K562 (cell line): ENCODE results near the gene CGREF1. TPM values are rescaled to one million over a fixed set of nuclear protein-coding genes. Genes with fewer than 3 reads are reported as not detected.
A peak's percentile ranks its signal among the peaks of the same experiment; 100 is the strongest.

Experiments used
- ATAC-seq: fragments of 200-7000 bp; cut with Tn5 transposase; 3 replicates; pipeline ENCODE4 v1.9.1; 2020; ENCODE audit warnings: moderate library complexity
- BruUV-seq: library from RNA; stranded (reverse); fragments of 400-500 nt; replicated peaks from 2 replicates; lab custom pipeline; 2021; lab: Mats Ljungman, UMichigan
- CTCF ChIA-PET: fragments of 300-600 bp; formaldehyde crosslinking; extraction: SDS; loops from one replicate; lab custom pipeline; 2021; ENCODE audit warnings: low intra/inter-chr PET ratio; lab: Yijun Ruan, JAX
- POLR2A ChIA-PET: fragments of 300-600, 350-650 bp; sonication (Branson Sonifier 250); formaldehyde crosslinking; extraction: SDS; loops from one replicate; lab custom pipeline; 2021; ENCODE audit warnings: antibody characterized with exemption, inconsistent platforms; lab: Yijun Ruan, JAX
- DNase-seq, 4 experiments: peaks; one replicate each; pipeline versions ENCODE4 v3.0.0 to v3.0.0-alpha.2; 2011 to 2018; ENCODE audit warnings: low spot score in 3 of 4, mixed read lengths in 3 of 4; ENCODE audit errors: extremely low read depth in 1 of 4
- FAIRE-seq: peaks from 2 replicates; lab custom pipeline; 2011; peaks lifted over from hg19 to GRCh38; lab: Jason Lieb, UNC
- H2AFZ ChIP-seq: 2 replicates; pipeline ENCODE4 v1.6.0; 2011; ENCODE audit warnings: low read depth, low read length, control low read depth, inconsistent platforms
- H3K27ac ChIP-seq: fragments of 200-600 bp; 3 replicates; pipeline ENCODE4 v1.8.0; 2011; ENCODE audit warnings: low read depth, mild to moderate bottlenecking, control low read depth, inconsistent platforms, low read length, moderate library complexity, mixed read lengths; ENCODE audit errors: extremely low read depth
- H3K27me3 ChIP-seq, 2 experiments: fragments of 300-600 bp in 1 of 2; 2 replicates in 1 of 2; 3 replicates in 1 of 2; pipeline versions ENCODE4 v1.6.0 to v1.8.0; 2011; ENCODE audit warnings: inconsistent platforms in 2 of 2, low read length in 2 of 2, mild to moderate bottlenecking in 1 of 2, mixed read lengths in 1 of 2, moderate library complexity in 1 of 2; ENCODE audit not compliant: control insufficient read depth in 2 of 2, insufficient read depth in 2 of 2
- H3K36me3 ChIP-seq: fragments of 300-600 bp; 3 replicates; pipeline ENCODE4 v1.8.0; 2011; ENCODE audit warnings: mild to moderate bottlenecking, low read length, inconsistent platforms; ENCODE audit not compliant: control insufficient read depth, insufficient read depth
- H3K4me1 ChIP-seq, 2 experiments: fragments of 200-600 bp in 1 of 2; replicated peaks in 1 of 2; 2 replicates in 1 of 2; 3 replicates in 1 of 2; pipeline versions ENCODE4 v1.5.1 to v1.8.0; 2011; ENCODE audit warnings: inconsistent platforms in 2 of 2, low read length in 2 of 2, mild to moderate bottlenecking in 1 of 2, mixed read lengths in 1 of 2, moderate library complexity in 1 of 2; ENCODE audit not compliant: control insufficient read depth in 2 of 2, insufficient read depth in 2 of 2
- H3K4me2 ChIP-seq: 2 replicates; pipeline ENCODE4 v1.6.1; 2011; ENCODE audit warnings: low read length, control low read depth, inconsistent platforms, mixed read lengths; ENCODE audit not compliant: insufficient read depth
- H3K4me3 ChIP-seq: fragments of 200-600 bp; sonication (generic), shearing (Covaris generic); 2 replicates; pipeline ENCODE4 v1.5.1; 2016; ENCODE audit warnings: control low read depth, inconsistent platforms
- H3K79me2 ChIP-seq: fragments of 200-600 bp; 3 replicates; pipeline ENCODE4 v1.8.0; 2011; ENCODE audit warnings: low read length, inconsistent platforms; ENCODE audit not compliant: control insufficient read depth, insufficient read depth
- H3K9ac ChIP-seq, 2 experiments: 2 replicates each; pipeline versions ENCODE4 v1.6.0 to v1.6.1; 2011; ENCODE audit warnings: low read depth in 2 of 2, low read length in 2 of 2, control low read depth in 1 of 2, inconsistent platforms in 1 of 2, mild to moderate bottlenecking in 1 of 2, mixed read lengths in 1 of 2; ENCODE audit not compliant: insufficient read depth in 1 of 2
- H3K9me1 ChIP-seq: one replicate; pipeline ENCODE4 v1.6.0; 2011; ENCODE audit warnings: inconsistent platforms, mild to moderate bottlenecking, low read length, moderate library complexity; ENCODE audit not compliant: control insufficient read depth, insufficient read depth
- H3K9me3 ChIP-seq: replicated peaks from 2 replicates; pipeline ENCODE4 v1.5.1; 2011; ENCODE audit warnings: low read depth, low read length, inconsistent platforms; ENCODE audit not compliant: control insufficient read depth, insufficient read depth
- H4K20me1 ChIP-seq: replicated peaks from 2 replicates; pipeline ENCODE4 v1.6.1; 2011; ENCODE audit warnings: low read length, inconsistent platforms, mixed read lengths; ENCODE audit not compliant: control insufficient read depth, insufficient read depth
- KDM5B ChIP-seq: fragments of 200-600 bp; sonication (generic); IDR thresholded peaks from 2 replicates; pipeline ENCODE4 v1.6.1; 2012; ENCODE audit warnings: low read depth, mild to moderate bottlenecking, moderate library complexity, low read length, control low read depth, inconsistent platforms; ENCODE audit not compliant: insufficient replicate concordance
- KLF1 ChIP-seq: fragments of 450-650 bp; IDR thresholded peaks from 2 replicates; pipeline ENCODE4 v1.6.1; 2016; ENCODE audit warnings: missing genetic modification characterization, missing compliant biosample characterization
- MAZ ChIP-seq, 2 experiments: fragments of 450-650 bp in 1 of 2; sonication (generic) in 1 of 2; formaldehyde crosslinking; IDR thresholded peaks in 1 of 2; conservative IDR thresholded peaks in 1 of 2; 2 replicates each; pipeline versions ENCODE4 v1.4.0 to v1.5.0; 2020; ENCODE audit warnings: mild to moderate bottlenecking in 1 of 2, missing genetic modification reagents in 1 of 2
- PHB2 ChIP-seq: fragments of 450-650 bp; IDR thresholded peaks from 2 replicates; pipeline ENCODE4 v1.6.1; 2017; ENCODE audit warnings: low read depth
- PHF20 ChIP-seq: fragments of 450-650 bp; IDR thresholded peaks from 2 replicates; pipeline ENCODE4 v1.6.1; 2018; ENCODE audit not compliant: partially characterized antibody
- PHTF2 ChIP-seq: fragments of 250-450 bp; sonication (Bioruptor Pico); IDR thresholded peaks from 2 replicates; pipeline ENCODE4 v1.5.0; 2021; ENCODE audit warnings: mild to moderate bottlenecking
- PPARD ChIP-seq: fragments of 250-450 bp; sonication (Bioruptor Pico); IDR thresholded peaks from 2 replicates; pipeline ENCODE4 v1.8.0; 2022; ENCODE audit warnings: inconsistent platforms, mild to moderate bottlenecking, moderate library complexity
- RREB1 ChIP-seq: fragments of 250-450 bp; sonication (Bioruptor Pico); IDR thresholded peaks from 2 replicates; pipeline ENCODE4 v1.4.0; 2020
- SOX6 ChIP-seq: fragments of 450-650 bp; IDR thresholded peaks from 2 replicates; pipeline ENCODE4 v1.6.1; 2014; ENCODE audit warnings: mild to moderate bottlenecking
- SREBF2 ChIP-seq: sonication (generic); formaldehyde crosslinking; IDR thresholded peaks from 2 replicates; pipeline ENCODE4 v1.4.0; 2020; ENCODE audit warnings: mild to moderate bottlenecking, missing genetic modification reagents
- TAL1 ChIP-seq: fragments of 450-650 bp; IDR thresholded peaks from 2 replicates; pipeline ENCODE4 v1.6.1; 2016; ENCODE audit warnings: mild to moderate bottlenecking
- ZNF24 ChIP-seq: fragments of 450-650 bp; IDR thresholded peaks from 2 replicates; pipeline ENCODE4 v1.6.1; 2016
- ZNF282 ChIP-seq: sonication (generic); formaldehyde crosslinking; IDR thresholded peaks from 2 replicates; pipeline ENCODE4 v1.8.1; 2023; ENCODE audit warnings: missing genetic modification reagents
- WGBS: fragments of 100-300 bp; shearing (Covaris generic); methylation state at CpG from one replicate; pipeline ENCODE4 v1.1.6; 2016; ENCODE audit warnings: low coverage, mixed read lengths; ENCODE audit not compliant: insufficient coverage; ENCODE audit errors: missing lambda C conversion rate; 5-methylcytosine and 5-hydroxymethylcytosine counted together
- in situ Hi-C: fragments of 300-500 bp; cut with MboI; formaldehyde crosslinking; loops from 4 replicates; pipeline ENCODE4 v1.15.0; 2018; ENCODE audit warnings: inconsistent platforms, mixed read lengths
- intact Hi-C: fragments of 100-400 bp; cut with micrococcal nuclease; formaldehyde crosslinking; loops from 2 replicates; pipeline ENCODE4 v1.14.2; 2022
- polyA plus RNA-seq, 8 experiments: library from polyadenylated mRNA; depleted of rRNA in 4 of 8; stranded (reverse) in 5 of 8; unstranded in 3 of 8; fragments of >200 nt; fragmentation: Nextera tagmentation in 2 of 8; fragmentation: Illumina TruSeq in 1 of 8; extraction: Ambion mirVana in 2 of 8; extraction: Trizol in 1 of 8; gene quantifications; 2 replicates each; pipeline versions ENCODE4 v1.2.1 to v1.2.3, GENCODE V29; 2011 to 2014; ENCODE audit warnings: inconsistent platforms in 1 of 8, missing spikeins in 1 of 8
- total RNA-seq, 7 experiments: library from RNA; depleted of rRNA in 6 of 7; stranded (reverse); fragments of >200 nt in 6 of 7; fragmentation: Illumina TruSeq in 2 of 7; extraction: Trizol in 2 of 7; gene quantifications; 2 replicates each; pipeline versions ENCODE4 v1.2.1 to v1.2.3, GENCODE V29; 2011 to 2021; ENCODE audit warnings: low replicate concordance in 1 of 7
- TF ChIP-seq, protein P1 (sequence below): fragments of 450-650 bp; IDR thresholded peaks from 2 replicates; pipeline ENCODE4 v1.6.1; 2018; ENCODE audit not compliant: partially characterized antibody

CGREF1 gene
- total and polyA plus RNA-seq, 9 of the 15 experiments (the other 6 are each of a cell fraction or from before 2014, with no cell fraction given), result 0.07 to 0.50 (median 0.37) TPM

DNA sequence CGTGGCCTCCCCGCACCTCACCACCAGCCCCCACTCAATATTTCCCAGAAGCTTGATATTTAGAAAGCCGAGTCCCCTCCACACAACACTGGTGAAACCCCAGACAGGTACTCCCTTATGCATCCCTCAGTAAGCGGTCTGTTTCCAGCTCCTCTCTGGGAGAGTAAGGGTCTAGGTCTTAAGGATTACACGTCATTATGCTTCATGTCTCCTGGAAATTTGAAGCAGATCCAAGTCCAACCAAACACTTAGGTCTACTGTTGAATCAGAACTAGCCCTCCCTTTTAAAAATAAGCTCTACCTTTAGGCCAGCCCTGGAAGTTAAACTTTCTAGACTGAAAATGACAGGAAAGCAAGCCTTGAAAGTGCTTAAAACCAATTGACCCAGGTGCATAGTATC is 46.0 kb downstream of the CGREF1 start:
- Histone ChIP-seq H2AFZ (peak overlapping the region; percentile 80), H3K4me1 (peaks cover 42 to 57% of the 10 kb centered on the region in 2 experiments), H3K9ac (peak overlapping the region in 1 of 2 experiments; percentile 90; a peak in 2 of 4 replicates), H3K79me2 (peaks cover 29% of the 10 kb centered on the region), H3K27ac (peak overlapping the region; percentile 29; the same call in 1 of the 3 replicates), H3K9me1 (no peaks in the 10 kb centered on the region), H3K4me3 (no peak overlapping the region), H3K36me3 (peaks cover 28% of the 10 kb centered on the region; the same call in 2 of the 3 replicates), H3K9me3 (no peaks in the 10 kb centered on the region), H3K27me3 (no peaks in the 10 kb centered on the region), H3K4me2 (no peak overlapping the region), H4K20me1 (no peaks in the 10 kb centered on the region)
- in situ Hi-C loops (no loop called here), intact Hi-C loops (no loop called here)
- ChIA-PET POLR2A (interaction anchor here (0.6 to 2.9 kb wide), 14 partner anchors 8 to 369 kb away, joined by 3 to 32 read pairs (median 5); partner anchors contain the start of gene AGBL5), CTCF (no interaction called here)
- no TSS peak for BruUV-seq
- FAIRE-seq, result no peak
- no peak for DNase-seq
- TF ChIP-seq KDM5B, result no peak
- TF ChIP-seq PPARD (CRISPR knock-in tag), result no peak
- no peak for TF ChIP-seq ZNF282 (CRISPR knock-in tag)
- no peak for TF ChIP-seq TAL1
- no peak for TF ChIP-seq SREBF2 (CRISPR knock-in tag)
- no peak for TF ChIP-seq SOX6
- TF ChIP-seq, protein P1, sequence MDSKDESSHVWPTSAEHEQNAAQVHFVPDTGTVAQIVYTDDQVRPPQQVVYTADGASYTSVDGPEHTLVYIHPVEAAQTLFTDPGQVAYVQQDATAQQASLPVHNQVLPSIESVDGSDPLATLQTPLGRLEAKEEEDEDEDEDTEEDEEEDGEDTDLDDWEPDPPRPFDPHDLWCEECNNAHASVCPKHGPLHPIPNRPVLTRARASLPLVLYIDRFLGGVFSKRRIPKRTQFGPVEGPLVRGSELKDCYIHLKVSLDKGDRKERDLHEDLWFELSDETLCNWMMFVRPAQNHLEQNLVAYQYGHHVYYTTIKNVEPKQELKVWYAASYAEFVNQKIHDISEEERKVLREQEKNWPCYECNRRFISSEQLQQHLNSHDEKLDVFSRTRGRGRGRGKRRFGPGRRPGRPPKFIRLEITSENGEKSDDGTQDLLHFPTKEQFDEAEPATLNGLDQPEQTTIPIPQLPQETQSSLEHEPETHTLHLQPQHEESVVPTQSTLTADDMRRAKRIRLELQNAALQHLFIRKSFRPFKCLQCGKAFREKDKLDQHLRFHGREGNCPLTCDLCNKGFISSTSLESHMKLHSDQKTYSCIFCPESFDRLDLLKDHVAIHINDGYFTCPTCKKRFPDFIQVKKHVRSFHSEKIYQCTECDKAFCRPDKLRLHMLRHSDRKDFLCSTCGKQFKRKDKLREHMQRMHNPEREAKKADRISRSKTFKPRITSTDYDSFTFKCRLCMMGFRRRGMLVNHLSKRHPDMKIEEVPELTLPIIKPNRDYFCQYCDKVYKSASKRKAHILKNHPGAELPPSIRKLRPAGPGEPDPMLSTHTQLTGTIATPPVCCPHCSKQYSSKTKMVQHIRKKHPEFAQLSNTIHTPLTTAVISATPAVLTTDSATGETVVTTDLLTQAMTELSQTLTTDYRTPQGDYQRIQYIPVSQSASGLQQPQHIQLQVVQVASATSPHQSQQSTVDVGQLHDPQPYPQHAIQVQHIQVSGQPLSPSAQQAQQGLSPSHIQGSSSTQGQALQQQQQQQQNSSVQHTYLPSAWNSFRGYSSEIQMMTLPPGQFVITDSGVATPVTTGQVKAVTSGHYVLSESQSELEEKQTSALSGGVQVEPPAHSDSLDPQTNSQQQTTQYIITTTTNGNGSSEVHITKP, result no peak
- no peak for TF ChIP-seq MAZ (CRISPR knock-in tag; conservative IDR thresholded peaks at IDR 0.05 in 1 of 2, IDR thresholded peaks at IDR 0.05 in 1 of 2)
- no peak for TF ChIP-seq ZNF24
- no peak for TF ChIP-seq PHTF2 (CRISPR knock-in tag)
- TF ChIP-seq KLF1 (tag), result no peak
- no peak for TF ChIP-seq PHF20
- TF ChIP-seq PHB2, result no peak
- TF ChIP-seq RREB1 (CRISPR knock-in tag), result no peak
- WGBS, result 62% methylated on average over 5 of the region's 5 CpGs
- no peak for ATAC-seq
